Stimulated activated CD8-positive, alpha-beta memory T cell treated with anti-CD3 and anti-CD28 coated beads, Interleukin-12 subunit alpha, Interleukin-12 subunit beta, amount 100 ng/mL, for 1 hour (primary cell): ENCODE results near the gene CHERP.
"Not testable (repeated sequence)": the region's sequence is repeated elsewhere in the genome, so short reads cannot be mapped to it uniquely, and the experiment has no call there.

Source experiments
- DNase-seq: peaks from one replicate; pipeline ENCODE4 v3.0.0-alpha.2; 2020; ENCODE audit warnings: low read depth

Gene CHERP

GRCh38 chr19:16520074-16520973 is 21.9 kb downstream of the CHERP start:
- DNase-seq = no peak

GRCh38 chr19:16519230-16519687 is 23.0 kb downstream of the CHERP start:
- DNase-seq = no peak

GRCh38 chr19:16518483-16519229 is 23.6 kb downstream of the CHERP start:
- no peak for DNase-seq

- no peak for DNase-seq
Observed at GRCh38 chr19:16518061-16518460, 24.2 kb downstream of the CHERP start.

- no peak for DNase-seq
Observed at GRCh38 chr19:16516923-16517610, 25.2 kb downstream of the CHERP start.

- DNase-seq = no peak
Observed at GRCh38 chr19:16516381-16516780, 25.9 kb downstream of the CHERP start.

GRCh38 chr19:16514383-16515019 is 27.7 kb downstream of the CHERP start:
- no peak for DNase-seq

- not testable (repeated sequence) for DNase-seq
Observed at GRCh38 chr19:16512611-16513010, 29.6 kb downstream of the CHERP start.

GRCh38 chr19:16509141-16510061 is 32.8 kb downstream of the CHERP start:
- no peak for DNase-seq

- no peak for DNase-seq
Observed at GRCh38 chr19:16508546-16508945, 33.7 kb downstream of the CHERP start.

- no peak for DNase-seq
Observed at GRCh38 chr19:16506961-16507360, 35.3 kb downstream of the CHERP start.

- not testable (repeated sequence) for DNase-seq
Observed at GRCh38 chr19:16506161-16506560, 36.1 kb downstream of the CHERP start.

GRCh38 chr19:16504271-16504670 is 38.0 kb downstream of the CHERP start:
- no peak for DNase-seq

- DNase-seq = no peak
Observed at GRCh38 chr19:16497837-16498236, 44.4 kb downstream of the CHERP start.

GRCh38 chr19:16497042-16497441 is 45.2 kb downstream of the CHERP start:
- no peak for DNase-seq

GRCh38 chr19:16496613-16496983 is 45.6 kb downstream of the CHERP start:
- no peak for DNase-seq

- peak; percentile 94 for DNase-seq
Observed at GRCh38 chr19:16495982-16496612, 46.1 kb downstream of the CHERP start, which contains the start of the genes C19orf44 and CALR3. Gene C19orf44, plus strand, starts transcription at chr19:16496394. Its CDS starts 4,399 bp downstream, at chr19:16500793. Gene CALR3, minus strand, starts transcription at chr19:16496167. Its CDS starts 38 bp downstream, at chr19:16496129.

GRCh38 chr19:16486476-16486875 is 55.8 kb downstream of the CHERP start:
- DNase-seq = not testable (repeated sequence)

- DNase-seq = no peak
Observed at GRCh38 chr19:16482745-16483144, 59.5 kb downstream of the CHERP start.

- DNase-seq = no peak
Observed at GRCh38 chr19:16477311-16477710, 64.9 kb downstream of the CHERP start.
